Measurements from ENCODE around the gene ADAMTS15.

The ADAMTS15 gene

GRCh38 chr11:130470832-130471706 lies 22.6 kb downstream of the ADAMTS15 start:
- intact Hi-C loops (cut with DNase I) = no loop called here
- peak in 4 of 42 donors; percentile 1 to 12 (median 6) for DNase-seq

DNA sequence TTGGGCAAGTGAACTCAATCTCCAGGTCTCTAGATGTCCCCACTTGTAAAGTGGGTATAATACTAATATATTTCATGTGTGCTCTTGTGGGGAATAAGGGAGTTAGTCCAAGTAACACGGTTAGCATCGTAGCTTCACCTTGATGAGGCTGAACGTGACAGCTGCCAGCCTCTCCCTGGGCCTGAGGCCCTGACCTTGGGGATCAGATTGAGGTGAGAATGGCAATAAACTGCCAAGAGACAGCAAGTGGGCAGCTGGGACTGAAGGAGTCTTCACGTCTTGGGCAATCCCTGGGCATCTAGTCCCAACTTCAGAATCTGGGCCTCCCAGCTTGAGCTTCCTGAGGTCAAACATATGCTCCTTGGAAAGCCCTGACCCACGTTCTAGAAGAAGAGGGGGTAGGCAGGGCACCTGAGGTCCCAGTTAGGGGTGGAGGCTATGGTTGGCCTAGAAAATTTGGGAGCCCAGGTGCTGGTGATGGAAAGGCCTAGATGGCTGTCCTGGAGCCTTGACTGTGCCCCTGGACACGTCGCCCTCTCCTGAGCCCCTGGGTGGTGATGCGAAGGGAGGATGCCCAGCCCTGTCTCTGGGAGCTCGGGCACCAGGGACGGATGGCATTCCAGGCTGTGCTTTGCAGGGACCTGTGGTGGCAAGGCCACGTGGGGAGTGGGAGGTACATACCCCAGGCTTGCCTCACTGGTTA lies 23.4 kb downstream of the ADAMTS15 start:
- intact Hi-C loops (cut with DNase I) = no loop called here
- peak in 3 of 42 donors; percentile 6 to 13 (median 11) for DNase-seq

DNA sequence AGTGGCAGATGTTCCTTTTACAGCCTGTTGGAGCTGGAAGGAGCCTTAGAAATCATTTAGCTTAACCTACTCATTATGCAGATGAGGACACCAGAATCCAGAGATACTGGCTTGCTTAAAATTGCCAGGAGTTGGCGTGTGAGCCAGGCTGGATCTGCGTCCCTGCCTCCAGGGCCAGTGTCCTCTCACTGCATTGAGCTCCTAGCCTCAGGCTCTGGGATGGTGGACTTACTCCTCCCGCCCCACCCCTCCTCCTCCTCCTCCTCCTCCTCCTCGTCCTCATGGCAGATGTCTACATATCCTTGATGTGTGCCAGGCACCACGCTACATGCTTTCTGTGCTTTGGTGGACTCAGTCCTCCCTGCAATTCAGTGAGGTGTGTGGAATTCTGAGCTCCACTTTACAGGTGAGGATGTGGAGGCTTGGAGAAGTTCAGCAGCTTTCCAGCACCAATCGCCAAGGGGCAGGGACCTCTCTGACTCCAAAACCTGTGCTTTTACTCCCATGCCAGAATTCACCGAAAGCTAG lies 24.1 kb downstream of the ADAMTS15 start:
- intact Hi-C loops (cut with DNase I) = no loop called here
- DNase-seq = peak in 3 of 42 donors; percentile 1 to 24 (median 12)

DNA sequence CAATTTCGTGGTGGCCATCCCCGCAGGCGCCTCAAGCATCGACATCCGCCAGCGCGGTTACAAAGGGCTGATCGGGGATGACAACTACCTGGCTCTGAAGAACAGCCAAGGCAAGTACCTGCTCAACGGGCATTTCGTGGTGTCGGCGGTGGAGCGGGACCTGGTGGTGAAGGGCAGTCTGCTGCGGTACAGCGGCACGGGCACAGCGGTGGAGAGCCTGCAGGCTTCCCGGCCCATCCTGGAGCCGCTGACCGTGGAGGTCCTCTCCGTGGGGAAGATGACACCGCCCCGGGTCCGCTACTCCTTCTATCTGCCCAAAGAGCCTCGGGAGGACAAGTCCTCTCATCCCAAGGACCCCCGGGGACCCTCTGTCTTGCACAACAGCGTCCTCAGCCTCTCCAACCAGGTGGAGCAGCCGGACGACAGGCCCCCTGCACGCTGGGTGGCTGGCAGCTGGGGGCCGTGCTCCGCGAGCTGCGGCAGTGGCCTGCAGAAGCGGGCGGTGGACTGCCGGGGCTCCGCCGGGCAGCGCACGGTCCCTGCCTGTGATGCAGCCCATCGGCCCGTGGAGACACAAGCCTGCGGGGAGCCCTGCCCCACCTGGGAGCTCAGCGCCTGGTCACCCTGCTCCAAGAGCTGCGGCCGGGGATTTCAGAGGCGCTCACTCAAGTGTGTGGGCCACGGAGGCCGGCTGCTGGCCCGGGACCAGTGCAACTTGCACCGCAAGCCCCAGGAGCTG lies 24.8 kb downstream of the ADAMTS15 start:
- peak in 4 of 42 donors; percentile 5 to 26 (median 12) for DNase-seq
- intact Hi-C loops (cut with DNase I) = no loop called here

GRCh38 chr11:130473795-130474377 lies 25.4 kb downstream of the ADAMTS15 start:
- DNase-seq = peak in 5 of 42 donors; percentile 3 to 16 (median 8)
- intact Hi-C loops (cut with DNase I) = no loop called here

DNA sequence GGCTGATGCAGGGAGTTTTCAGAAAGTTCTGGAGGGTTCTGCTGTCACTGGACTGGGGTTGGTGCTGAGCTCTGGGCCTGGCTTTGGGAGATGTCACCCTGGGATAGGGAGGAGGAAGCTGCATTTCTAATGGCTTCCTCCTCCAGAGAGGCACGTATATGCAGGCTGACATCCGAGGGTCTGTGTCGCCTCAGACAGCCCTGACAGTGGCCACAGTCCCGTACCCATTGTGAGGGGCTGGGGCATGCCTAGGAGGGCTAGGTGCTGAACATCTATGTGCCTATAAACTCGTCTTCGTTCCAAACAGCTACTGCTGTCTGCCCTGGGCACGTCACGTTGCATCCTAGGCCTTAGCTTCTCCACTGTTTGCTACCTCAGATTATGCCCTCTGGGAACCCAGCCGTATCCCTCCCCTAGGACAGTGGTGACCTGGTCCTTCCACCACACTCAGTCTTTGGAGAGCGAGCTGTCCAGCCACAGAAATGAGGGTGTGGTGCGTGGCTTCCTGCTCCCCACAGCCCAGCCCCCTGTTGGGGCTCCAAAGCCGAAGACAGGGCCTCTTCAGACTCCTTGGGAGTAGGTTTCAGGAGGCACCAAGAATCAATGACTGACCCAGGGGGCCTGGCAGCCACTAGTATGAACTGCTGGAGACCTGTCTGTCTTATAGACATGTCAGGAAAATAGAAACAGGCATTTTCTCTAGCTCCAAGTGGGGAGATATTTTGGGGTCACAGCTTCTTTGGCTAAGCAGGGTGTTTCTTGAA lies 26.4 kb downstream of the ADAMTS15 start:
- peak in 2 of 42 donors; percentile 1 to 4 for DNase-seq
- intact Hi-C loops (cut with DNase I) = no loop called here

- DNase-seq = peak in 2 of 42 donors; percentile 6 to 16
- intact Hi-C loops (cut with DNase I) = no loop called here
These were observed 27.1 kb downstream of the ADAMTS15 start for GRCh38 chr11:130475426-130476053.

DNA sequence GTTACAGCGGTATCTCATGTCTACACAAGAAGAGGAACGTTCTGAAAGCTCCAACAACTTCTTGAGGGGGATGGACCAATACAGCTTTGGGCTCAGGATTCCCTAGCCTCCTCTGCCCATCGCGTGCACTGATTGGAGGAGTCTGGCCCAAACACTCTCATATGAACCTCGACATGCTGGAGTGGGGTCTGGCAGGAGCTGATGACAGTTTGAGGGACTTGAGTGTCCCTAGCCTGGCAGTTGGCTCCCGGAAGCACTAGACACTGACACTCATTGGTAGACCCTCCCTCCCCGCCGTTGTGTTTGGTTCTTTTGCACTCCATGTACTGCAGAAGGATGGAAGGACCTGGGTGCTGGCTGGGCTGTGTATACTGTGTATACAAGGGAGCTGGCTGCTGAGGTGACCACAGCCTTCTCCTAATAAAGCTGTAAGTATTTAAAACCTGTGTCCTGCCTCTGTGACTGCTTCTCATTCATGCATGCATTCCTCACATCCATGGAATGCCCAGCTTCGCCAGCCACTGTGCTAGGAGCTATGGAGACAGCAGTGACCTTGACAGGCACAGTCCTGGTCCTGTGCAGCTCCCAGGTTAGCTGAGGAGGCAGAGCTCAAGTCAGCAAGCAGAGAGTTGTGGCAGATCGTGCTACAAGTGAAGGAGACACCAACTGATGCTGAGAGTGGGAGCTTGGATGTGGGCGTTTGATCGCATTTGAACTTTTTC lies 27.9 kb downstream of the ADAMTS15 start:
- intact Hi-C loops (cut with DNase I) = no loop called here
- DNase-seq = peak in 29 of 42 donors; percentile 30 to 87 (median 60)

DNA sequence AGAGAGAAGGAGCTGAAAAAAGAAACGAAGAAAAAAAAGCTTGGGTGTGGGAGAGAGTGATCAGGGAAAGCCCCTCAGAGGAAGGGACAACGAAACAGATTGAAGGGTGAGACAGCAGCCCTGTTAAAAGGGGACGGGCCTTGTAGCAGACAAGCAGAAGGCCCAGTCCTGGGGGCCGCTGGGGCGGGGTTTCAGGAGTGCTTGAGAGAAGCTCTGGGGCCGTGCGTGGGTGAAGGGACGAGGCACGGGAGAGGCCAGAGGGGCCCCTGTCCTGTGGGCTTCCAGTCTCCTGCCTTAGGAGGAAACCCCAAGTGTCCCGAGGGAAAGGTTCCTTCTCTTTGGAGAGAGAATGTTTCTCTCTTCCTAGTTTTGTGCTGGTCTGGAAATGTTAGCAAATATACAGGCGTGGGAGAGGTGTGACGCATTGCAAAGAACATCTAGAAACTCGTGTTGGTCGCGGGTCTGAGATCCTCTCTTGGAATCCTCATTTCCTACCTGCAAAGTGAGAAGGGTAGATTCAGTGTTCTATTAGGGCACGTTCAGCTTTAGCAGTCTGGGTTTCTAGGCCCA lies 28.6 kb downstream of the ADAMTS15 start:
- intact Hi-C loops (cut with DNase I) = no loop called here
- peak in 1 of 42 donors; percentile 32 for DNase-seq

- intact Hi-C loops (cut with DNase I) = no loop called here
These were observed 29.2 kb downstream of the ADAMTS15 start for GRCh38 chr11:130477586-130478203.

DNA sequence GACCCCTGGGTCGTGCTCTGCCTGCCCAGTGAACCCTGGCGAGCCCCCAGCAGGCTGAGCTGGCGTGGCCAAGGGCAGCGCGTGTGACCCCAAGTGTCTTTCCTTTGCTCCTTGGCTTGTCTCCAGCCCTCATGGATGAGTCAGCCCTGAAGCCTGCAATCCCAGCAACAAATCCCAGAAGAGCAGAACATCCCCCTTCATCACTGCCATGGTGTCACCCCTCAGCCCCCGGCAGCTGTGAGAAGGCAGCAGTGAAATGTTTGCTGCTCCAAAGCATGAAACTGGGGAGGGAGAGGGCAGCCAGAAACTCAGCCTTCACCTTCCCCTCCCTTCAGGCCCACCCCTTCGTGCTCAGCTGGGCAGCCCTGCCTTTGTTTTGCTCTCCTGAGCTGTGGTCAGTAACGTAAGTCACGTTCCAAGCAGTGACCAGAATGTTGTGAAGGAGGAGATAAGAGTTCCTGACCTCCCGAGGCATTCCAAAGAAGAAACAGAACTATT lies 29.8 kb downstream of the ADAMTS15 start:
- intact Hi-C loops (cut with DNase I) = no loop called here
- DNase-seq = peak in 7 of 42 donors; percentile 14 to 51 (median 28)

More at GRCh38 chr11:130477586-130478203, 29.2 kb downstream of the ADAMTS15 start:
- peak in 2 of 42 donors; percentile 29 to 31 for DNase-seq

GRCh38 chr11:130478881-130479280 lies 30.4 kb downstream of the ADAMTS15 start:
- DNase-seq = peak in 3 of 42 donors; percentile 4 to 28 (median 25)
- intact Hi-C loops (cut with DNase I) = no loop called here

GRCh38 chr11:130480186-130480585 lies 31.7 kb downstream of the ADAMTS15 start:
- DNase-seq = peak in 1 of 42 donors; percentile 8
- intact Hi-C loops (cut with DNase I) = no loop called here

DNA sequence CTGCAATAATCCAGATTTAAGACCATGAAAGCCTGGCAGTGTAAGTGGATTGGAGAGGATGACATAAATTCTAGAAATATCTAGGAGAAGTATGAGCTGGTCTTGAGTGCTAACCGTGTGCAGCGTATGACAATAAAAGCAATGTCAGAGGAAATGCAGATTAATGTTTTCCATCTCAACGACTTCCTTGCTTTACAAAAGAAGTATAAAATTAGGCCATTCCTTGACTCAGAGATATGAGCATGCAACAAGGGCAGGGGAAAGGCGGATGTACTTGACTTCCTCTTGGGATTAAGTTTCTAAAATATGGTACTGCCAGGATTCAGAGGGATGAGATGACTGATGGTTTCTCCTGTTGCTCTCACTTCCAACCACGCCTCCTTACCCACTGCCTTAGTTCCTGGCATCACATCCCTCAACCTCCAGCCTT lies 32.3 kb downstream of the ADAMTS15 start:
- intact Hi-C loops (cut with DNase I) = no loop called here
- DNase-seq = peak in 1 of 42 donors; percentile 16

- DNase-seq = peak in 1 of 42 donors; percentile 31
- intact Hi-C loops (cut with DNase I) = no loop called here
These were observed 34.7 kb downstream of the ADAMTS15 start for GRCh38 chr11:130483124-130483523.

DNA sequence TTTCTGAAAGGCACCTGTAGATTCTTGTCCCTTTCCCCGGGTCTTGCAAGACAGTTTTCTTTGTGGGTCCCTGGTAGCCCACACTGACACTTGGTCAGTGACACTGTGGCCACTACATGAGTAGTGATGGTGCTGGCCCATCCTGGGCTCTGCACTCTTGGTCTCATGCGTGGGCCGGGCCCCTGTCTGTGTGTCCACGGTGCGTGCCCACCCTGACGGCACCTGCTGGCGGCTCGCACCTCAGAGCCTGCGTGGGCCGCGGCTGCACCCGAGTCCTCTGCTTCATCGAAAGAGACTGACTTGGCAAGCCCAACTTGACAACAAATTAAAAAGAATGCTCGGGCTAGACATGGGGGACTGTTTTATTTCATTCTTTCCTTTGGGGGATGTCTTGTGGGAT lies 37.5 kb downstream of the ADAMTS15 start:
- peak in 1 of 42 donors; percentile 18 for DNase-seq
- intact Hi-C loops (cut with DNase I) = no loop called here

Measured in head of caudate nucleus (tissue), 42 donors.